Measurements from ENCODE around the gene EPHA3.

EPHA3 gene

GRCh38 chr3:89287902-89288508, 180.6 kb downstream of the EPHA3 start:
- no peak for TF ChIP-seq EZH2phosphoT487 (IDR thresholded peaks at IDR 0.05; ENCODE audit: borderline replicate concordance)
- TF ChIP-seq CTCF (conservative IDR thresholded peaks at IDR 0.05; ENCODE audit: low read length): no peak
- H3K27me3 ChIP-seq (ENCODE audit: insufficient read depth, low read length, poor library complexity, severe bottlenecking): no peaks in the 10 kb centered on the region
- H3K4me3 ChIP-seq (ENCODE audit: low read length, poor library complexity, severe bottlenecking): no peak overlapping the region
- peaks cover 33% of the 10 kb centered on the region for H3K4me1 ChIP-seq (ENCODE audit: insufficient read depth, low read length, poor library complexity, severe bottlenecking)
- no peak overlapping the region for H3K9ac ChIP-seq (ENCODE audit: low read depth, low read length, poor library complexity, severe bottlenecking)
- H4K20me1 ChIP-seq (ENCODE audit: insufficient read depth, low read length, poor library complexity, severe bottlenecking): no peaks in the 10 kb centered on the region
- H3K9me3 ChIP-seq (ENCODE audit: insufficient read depth, low read depth, low read length): peaks cover 13% of the 10 kb centered on the region; the same call in 1 of the 2 replicates
- no peak overlapping the region for H2AFZ ChIP-seq (ENCODE audit: low read length)
- H3K4me2 ChIP-seq (ENCODE audit: low read depth, low read length, poor library complexity, severe bottlenecking): no peak overlapping the region
- H3K9me2 ChIP-seq (replicated peaks; ENCODE audit: low read depth, low read length): no peaks in the 10 kb centered on the region
- no peaks in the 10 kb centered on the region for H3K36me3 ChIP-seq (ENCODE audit: insufficient read depth, low read length)
- H3K79me2 ChIP-seq (ENCODE audit: insufficient read depth, low read length): no peaks in the 10 kb centered on the region
- peaks cover 12% of the 10 kb centered on the region; the same call in 1 of the 2 replicates for H3F3A ChIP-seq (ENCODE audit: low read depth)

GRCh38 chr3:89289574-89290190, 182.3 kb downstream of the EPHA3 start:
- H3K9ac ChIP-seq (ENCODE audit: low read depth, low read length, poor library complexity, severe bottlenecking): peak overlapping the region; percentile 13
- H4K20me1 ChIP-seq (ENCODE audit: insufficient read depth, low read length, poor library complexity, severe bottlenecking): no peaks in the 10 kb centered on the region
- peak overlapping the region; percentile 47 for H3K4me3 ChIP-seq (ENCODE audit: low read length, poor library complexity, severe bottlenecking)
- H3K79me2 ChIP-seq (ENCODE audit: insufficient read depth, low read length): no peaks in the 10 kb centered on the region
- peak overlapping the region; percentile 57 for H3K4me2 ChIP-seq (ENCODE audit: low read depth, low read length, poor library complexity, severe bottlenecking)
- H3K36me3 ChIP-seq (ENCODE audit: insufficient read depth, low read length): no peaks in the 10 kb centered on the region
- H3F3A ChIP-seq (ENCODE audit: low read depth): peaks cover 12% of the 10 kb centered on the region; the same call in 1 of the 2 replicates
- peaks cover 13% of the 10 kb centered on the region; the same call in 1 of the 2 replicates for H3K9me3 ChIP-seq (ENCODE audit: insufficient read depth, low read depth, low read length)
- TF ChIP-seq EZH2phosphoT487 (IDR thresholded peaks at IDR 0.05; ENCODE audit: borderline replicate concordance): no peak
- H3K27me3 ChIP-seq (ENCODE audit: insufficient read depth, low read length, poor library complexity, severe bottlenecking): no peaks in the 10 kb centered on the region
- no peaks in the 10 kb centered on the region for H3K9me2 ChIP-seq (replicated peaks; ENCODE audit: low read depth, low read length)
- H2AFZ ChIP-seq (ENCODE audit: low read length): no peak overlapping the region
- peaks cover 33% of the 10 kb centered on the region for H3K4me1 ChIP-seq (ENCODE audit: insufficient read depth, low read length, poor library complexity, severe bottlenecking)

- H3F3A ChIP-seq (ENCODE audit: low read depth): no peaks in the 10 kb centered on the region
- no peak for TF ChIP-seq EZH2phosphoT487 (IDR thresholded peaks at IDR 0.05; ENCODE audit: borderline replicate concordance)
- TF ChIP-seq CTCF (conservative IDR thresholded peaks at IDR 0.05; ENCODE audit: low read length): no peak
- H3K79me2 ChIP-seq (ENCODE audit: insufficient read depth, low read length): no peaks in the 10 kb centered on the region
- H2AFZ ChIP-seq (ENCODE audit: low read length): no peak overlapping the region
- no peak overlapping the region for H3K9ac ChIP-seq (ENCODE audit: low read depth, low read length, poor library complexity, severe bottlenecking)
- no peak overlapping the region for H3K4me3 ChIP-seq (ENCODE audit: low read length, poor library complexity, severe bottlenecking)
- H3K9me2 ChIP-seq (replicated peaks; ENCODE audit: low read depth, low read length): no peaks in the 10 kb centered on the region
- no peak overlapping the region for H3K4me2 ChIP-seq (ENCODE audit: low read depth, low read length, poor library complexity, severe bottlenecking)
- no peaks in the 10 kb centered on the region for H3K27me3 ChIP-seq (ENCODE audit: insufficient read depth, low read length, poor library complexity, severe bottlenecking)
- no peaks in the 10 kb centered on the region for H4K20me1 ChIP-seq (ENCODE audit: insufficient read depth, low read length, poor library complexity, severe bottlenecking)
- H3K36me3 ChIP-seq (ENCODE audit: insufficient read depth, low read length): no peaks in the 10 kb centered on the region
- H3K9me3 ChIP-seq (ENCODE audit: insufficient read depth, low read depth, low read length): peaks cover 4% of the 10 kb centered on the region; the same call in 1 of the 2 replicates
- H3K4me1 ChIP-seq (ENCODE audit: insufficient read depth, low read length, poor library complexity, severe bottlenecking): peaks cover 5% of the 10 kb centered on the region
Measured at GRCh38 chr3:89297199-89297598, 189.8 kb downstream of the EPHA3 start.
